Measurements from ENCODE around the gene RPL41. TPM values are rescaled to one million over a fixed set of nuclear protein-coding genes. Genes with fewer than 3 reads are reported as not detected.

The RPL41 gene
- total RNA-seq, 1 donor: 2,844 TPM

GRCh38 chr12:56102683-56103065, 13.8 kb upstream of the RPL41 start:
- H3K27ac ChIP-seq (ENCODE audit: low read depth, low read length): no peak overlapping the region
- H3K4me3 ChIP-seq (ENCODE audit: insufficient read depth, low read length): no peak overlapping the region
- H3K79me2 ChIP-seq (ENCODE audit: insufficient read depth, low read length): peaks cover 33% of the 10 kb centered on the region
- no peaks in the 10 kb centered on the region for H3K27me3 ChIP-seq (ENCODE audit: insufficient read depth, low read length)
- no peak overlapping the region for H3K4me2 ChIP-seq (ENCODE audit: insufficient read depth, low read length)
- H3K9me3 ChIP-seq (ENCODE audit: low read depth, low read length): no peaks in the 10 kb centered on the region
- H3K36me3 ChIP-seq (ENCODE audit: insufficient read depth, low read length): peaks cover 12% of the 10 kb centered on the region
- no peak for TF ChIP-seq CTCF (IDR thresholded peaks at IDR 0.05; ENCODE audit: extremely low read depth, low read depth, low read length)
- H3K4me1 ChIP-seq (ENCODE audit: insufficient read depth, low read length): peaks cover 18% of the 10 kb centered on the region
- H2AFZ ChIP-seq (ENCODE audit: low read length): no peak overlapping the region
- peaks cover 3% of the 10 kb centered on the region for H4K20me1 ChIP-seq (ENCODE audit: insufficient read depth, low read length)
- no peak for DNase-seq (ENCODE audit: insufficient read length, low spot score, missing footprints)

- no peak for TF ChIP-seq CTCF (IDR thresholded peaks at IDR 0.05; ENCODE audit: extremely low read depth, low read depth, low read length)
- Histone ChIP-seq H3K4me2 (ENCODE audit: insufficient read depth, low read length) (peak overlapping the region; percentile 83), H3K4me3 (ENCODE audit: insufficient read depth, low read length) (peak overlapping the region; percentile 94), H4K20me1 (ENCODE audit: insufficient read depth, low read length) (peaks cover 3% of the 10 kb centered on the region), H3K27ac (ENCODE audit: low read depth, low read length) (no peak overlapping the region), H3K9me3 (ENCODE audit: low read depth, low read length) (no peaks in the 10 kb centered on the region), H3K4me1 (ENCODE audit: insufficient read depth, low read length) (peaks cover 18% of the 10 kb centered on the region), H3K79me2 (ENCODE audit: insufficient read depth, low read length) (peaks cover 36% of the 10 kb centered on the region), H2AFZ (ENCODE audit: low read length) (peak overlapping the region; percentile 88), H3K36me3 (ENCODE audit: insufficient read depth, low read length) (peaks cover 17% of the 10 kb centered on the region), H3K27me3 (ENCODE audit: insufficient read depth, low read length) (no peaks in the 10 kb centered on the region)
- peak; percentile 54 for DNase-seq (ENCODE audit: insufficient read length, low spot score, missing footprints)
These were observed 13.2 kb upstream of the RPL41 start for GRCh38 chr12:56103066-56103711.

GRCh38 chr12:56103823-56104108, 12.7 kb upstream of the RPL41 start:
- peaks cover 3% of the 10 kb centered on the region for H4K20me1 ChIP-seq (ENCODE audit: insufficient read depth, low read length)
- H3K4me3 ChIP-seq (ENCODE audit: insufficient read depth, low read length): peak overlapping the region; percentile 94
- H3K9me3 ChIP-seq (ENCODE audit: low read depth, low read length): no peaks in the 10 kb centered on the region
- H3K4me1 ChIP-seq (ENCODE audit: insufficient read depth, low read length): peaks cover 18% of the 10 kb centered on the region
- H3K27ac ChIP-seq (ENCODE audit: low read depth, low read length): peak overlapping the region; percentile 5
- H3K27me3 ChIP-seq (ENCODE audit: insufficient read depth, low read length): no peaks in the 10 kb centered on the region
- no peak for DNase-seq (ENCODE audit: insufficient read length, low spot score, missing footprints)
- H3K4me2 ChIP-seq (ENCODE audit: insufficient read depth, low read length): peak overlapping the region; percentile 83
- peaks cover 36% of the 10 kb centered on the region for H3K79me2 ChIP-seq (ENCODE audit: insufficient read depth, low read length)
- H2AFZ ChIP-seq (ENCODE audit: low read length): peak overlapping the region; percentile 88
- no peak for TF ChIP-seq CTCF (IDR thresholded peaks at IDR 0.05; ENCODE audit: extremely low read depth, low read depth, low read length)
- H3K36me3 ChIP-seq (ENCODE audit: insufficient read depth, low read length): peaks cover 23% of the 10 kb centered on the region

GRCh38 chr12:56104109-56104814, 12.2 kb upstream of the RPL41 start, which contains the start of gene PA2G4:
Gene PA2G4 (plus strand): TSS chr12:56104559. CDS start chr12:56104738, 179 bp downstream.
- peak; percentile 98 for DNase-seq (ENCODE audit: insufficient read length, low spot score, missing footprints)
- H3K4me2 ChIP-seq (ENCODE audit: insufficient read depth, low read length): peak within 1 kb of the TSS; percentile 83
- H3K36me3 ChIP-seq (ENCODE audit: insufficient read depth, low read length): peaks cover 27% of the 10 kb centered on the region
- H3K27me3 ChIP-seq (ENCODE audit: insufficient read depth, low read length): no peaks in the 10 kb centered on the region
- H3K79me2 ChIP-seq (ENCODE audit: insufficient read depth, low read length): peaks cover 36% of the 10 kb centered on the region
- peak within 1 kb of the TSS; percentile 73 for H3K27ac ChIP-seq (ENCODE audit: low read depth, low read length)
- peaks cover 3% of the 10 kb centered on the region for H4K20me1 ChIP-seq (ENCODE audit: insufficient read depth, low read length)
- no peaks in the 10 kb centered on the region for H3K9me3 ChIP-seq (ENCODE audit: low read depth, low read length)
- peak within 1 kb of the TSS; percentile 95 for H2AFZ ChIP-seq (ENCODE audit: low read length)
- TF ChIP-seq CTCF (IDR thresholded peaks at IDR 0.05; ENCODE audit: extremely low read depth, low read depth, low read length): no peak
- H3K4me3 ChIP-seq (ENCODE audit: insufficient read depth, low read length): peak within 1 kb of the TSS; percentile 94
- peaks cover 18% of the 10 kb centered on the region for H3K4me1 ChIP-seq (ENCODE audit: insufficient read depth, low read length)

Data from osteoblast (primary cell).